HG02798 (cell line): ENCODE data around the gene TIMM22.
"Not testable (repeated sequence)": the region's sequence is repeated elsewhere in the genome, so short reads cannot be mapped to it uniquely, and the experiment has no call there.

Experiments
- ATAC-seq: cut with Tn5 transposase; IDR thresholded peaks from one replicate; pipeline ENCODE4 v1.9.1; 2021; ENCODE audit warnings: mild to moderate bottlenecking; ENCODE audit not compliant: unreplicated experiment, poor library complexity

Gene TIMM22

DNA sequence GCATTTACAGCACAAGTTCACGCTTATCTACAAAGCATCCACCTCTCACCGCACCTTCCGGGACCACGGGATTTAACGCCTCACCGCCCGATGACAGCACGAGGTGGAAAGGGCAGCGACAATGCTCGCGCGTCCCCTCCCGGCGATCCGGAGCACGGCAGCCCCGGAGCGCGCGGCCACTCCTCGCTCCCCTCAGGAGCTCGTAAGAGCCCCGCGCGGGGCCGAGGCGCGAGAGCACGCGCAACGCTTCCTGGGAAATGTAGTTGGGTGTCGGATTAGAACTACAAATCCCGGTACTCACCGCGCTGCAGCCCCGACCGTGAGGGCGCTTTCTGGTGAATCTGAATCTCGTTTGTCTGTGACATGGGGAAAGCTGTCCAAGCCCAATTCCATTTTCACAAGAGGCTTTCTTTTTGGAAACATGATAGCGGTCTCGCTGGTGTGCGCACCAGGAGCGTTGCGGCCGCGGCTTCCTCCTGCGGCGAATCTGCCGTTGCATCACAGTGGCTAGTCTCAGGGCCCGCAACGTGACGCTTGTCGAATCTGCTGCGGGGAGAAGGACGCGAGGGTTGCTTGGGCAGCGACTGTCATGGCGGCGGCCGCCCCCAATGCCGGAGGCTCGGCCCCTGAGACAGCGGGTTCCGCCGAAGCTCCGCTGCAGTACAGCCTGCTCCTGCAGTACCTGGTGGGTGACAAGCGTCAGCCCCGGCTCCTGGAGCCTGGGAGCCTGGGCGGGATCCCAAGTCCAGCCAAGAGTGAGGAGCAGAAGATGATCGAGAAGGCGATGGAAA is at the start of gene TIMM22:
TSS of gene TIMM22 (plus strand) at position 576 of the 791 bp plus-strand sequence. CDS start at position 590, 14 bp downstream.
- peak; percentile 91 for ATAC-seq

DNA sequence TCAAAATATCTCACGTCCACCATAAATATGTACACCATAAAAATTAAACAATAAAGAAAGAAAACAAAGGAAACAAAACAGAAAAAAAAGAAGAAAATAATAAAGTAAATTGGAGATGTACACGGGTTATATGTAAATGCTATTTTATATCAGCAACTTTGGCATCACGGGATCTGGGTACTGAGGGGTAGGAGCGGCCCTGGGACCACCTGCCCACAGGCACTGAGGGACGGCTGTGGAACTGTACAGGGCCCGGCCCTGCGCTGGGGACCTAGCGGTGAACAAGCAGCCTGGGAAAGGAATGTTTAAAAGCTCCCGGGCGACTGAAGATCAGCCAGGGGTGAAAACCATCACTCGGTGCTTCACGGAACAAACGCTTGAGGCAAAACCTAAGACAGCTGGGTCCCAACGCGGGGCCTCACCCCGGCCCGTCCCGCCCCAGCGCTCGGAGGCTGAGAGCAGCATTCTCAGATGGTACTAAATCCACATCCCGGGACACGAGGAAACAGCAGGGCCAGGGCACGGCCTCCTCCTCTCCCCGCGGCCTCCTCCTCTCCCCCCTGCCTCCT is 48.6 kb upstream of the TIMM22 start:
- ATAC-seq, result no peak

DNA sequence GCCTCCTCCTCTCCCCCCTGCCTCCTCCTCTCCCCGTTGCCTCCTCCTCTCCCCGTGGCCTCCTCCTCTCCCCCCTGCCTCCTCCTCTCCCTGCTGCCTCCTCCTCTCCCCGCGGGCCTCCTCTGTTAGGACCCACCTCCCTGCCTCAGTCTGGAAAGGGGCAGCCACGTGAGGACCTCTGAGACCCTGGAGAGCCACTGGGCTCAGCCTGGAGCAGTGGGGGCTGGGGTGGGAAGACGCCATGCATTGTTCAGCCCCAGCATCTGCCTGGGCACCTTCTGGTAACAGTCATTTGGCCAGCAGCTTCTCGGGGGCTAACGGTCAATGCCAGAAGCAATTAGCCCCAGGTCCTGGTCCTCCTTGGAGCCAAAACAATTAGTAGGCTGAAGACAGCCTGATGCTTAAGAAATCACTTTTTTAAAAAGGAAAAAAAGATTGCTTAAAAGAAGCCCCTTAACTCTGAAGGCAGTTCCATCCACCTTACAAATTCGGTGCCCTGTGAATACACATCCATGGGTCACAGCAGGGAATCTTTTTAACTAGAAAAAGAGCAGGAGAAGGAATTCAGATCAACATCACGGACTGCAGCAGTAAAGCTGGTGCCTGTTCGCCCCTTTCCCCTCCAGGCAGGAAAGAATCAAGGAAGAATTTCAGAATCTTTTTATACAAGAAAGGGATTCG is 47.2 kb upstream of the TIMM22 start:
- no peak for ATAC-seq

DNA sequence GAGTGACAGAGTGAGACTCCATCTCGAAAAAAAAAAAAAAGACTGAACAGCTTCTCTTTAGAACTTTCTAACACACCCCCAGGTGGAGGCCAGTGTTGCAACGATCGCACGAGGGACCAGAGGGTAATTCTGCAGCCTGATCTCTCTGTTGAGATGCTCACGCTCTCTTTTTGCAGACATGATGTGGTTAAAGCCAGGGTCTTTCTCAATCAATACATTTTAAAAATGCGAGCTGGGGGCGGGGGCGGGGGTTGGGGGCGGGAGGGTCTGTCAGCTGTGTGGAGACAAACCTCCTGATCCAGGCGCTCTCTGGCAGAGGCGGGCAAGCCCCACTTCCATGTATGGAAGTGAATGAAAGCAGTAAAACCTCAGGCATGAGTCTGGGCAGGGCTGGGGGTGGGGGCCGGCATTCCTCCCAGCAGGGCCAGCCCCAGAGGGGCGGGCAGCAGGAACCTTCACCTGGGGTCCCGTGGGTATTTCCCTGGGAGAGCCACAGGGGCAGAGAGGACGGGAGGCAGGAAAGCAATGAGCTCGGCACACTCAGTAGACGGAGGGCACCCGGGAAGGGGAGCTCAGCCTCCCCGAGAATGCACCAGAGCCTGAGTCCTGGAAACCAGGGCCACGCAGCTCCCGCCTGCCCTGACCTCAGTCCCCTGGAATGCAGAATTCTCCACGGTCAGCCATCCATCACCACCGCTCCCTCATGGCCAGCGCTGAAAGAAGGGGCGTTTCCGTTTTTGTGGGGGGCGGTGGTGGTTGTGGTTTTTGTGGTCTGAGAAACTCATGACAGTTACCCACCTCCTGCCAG is 45.4 kb upstream of the TIMM22 start:
- no peak for ATAC-seq

DNA sequence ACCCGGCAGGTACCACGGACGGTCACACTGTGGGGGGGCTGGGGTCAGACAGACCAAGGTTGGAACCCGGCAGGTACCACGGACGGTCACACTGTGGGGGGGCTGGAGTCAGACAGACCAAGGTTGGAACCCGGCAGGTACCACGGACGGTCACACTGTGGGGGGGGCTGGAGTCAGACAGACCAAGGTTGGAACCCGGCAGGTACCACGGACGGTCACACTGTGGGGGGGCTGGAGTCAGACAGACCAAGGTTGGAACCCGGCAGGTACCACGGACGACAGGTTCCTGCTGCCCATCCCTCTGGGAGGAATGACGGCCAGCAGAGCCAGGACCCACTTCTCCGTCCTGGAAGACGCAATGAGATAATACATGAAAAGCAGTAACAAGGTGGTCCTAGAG is 44.3 kb upstream of the TIMM22 start:
- not testable (repeated sequence) for ATAC-seq

DNA sequence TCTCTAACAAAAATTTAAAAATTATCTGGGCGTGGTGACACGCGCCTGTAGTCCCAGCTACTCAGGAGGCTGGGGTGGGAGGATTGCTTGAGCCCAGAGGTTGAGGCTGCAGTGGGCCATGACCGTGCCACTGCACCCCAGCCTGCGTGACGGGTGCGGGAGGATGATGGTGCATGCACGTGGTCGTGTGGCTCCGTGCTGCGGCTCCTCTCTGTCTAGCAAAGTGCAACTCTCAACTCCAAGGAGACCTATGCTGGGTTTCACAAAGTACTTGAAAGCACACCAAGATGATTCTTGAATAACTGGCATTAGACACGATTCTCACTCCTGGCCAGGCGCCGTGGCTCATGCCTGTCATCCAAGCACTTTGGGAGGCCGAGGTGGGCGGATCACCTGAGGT is 43.2 kb upstream of the TIMM22 start:
- ATAC-seq, result no peak

- ATAC-seq, result no peak
Measured at GRCh38 chr17:954431-955164, 42.3 kb upstream of the TIMM22 start.

GRCh38 chr17:956905-957304 is 40.0 kb upstream of the TIMM22 start:
- ATAC-seq, result no peak

GRCh38 chr17:957856-958421 is 39.0 kb upstream of the TIMM22 start:
- ATAC-seq, result no peak

DNA sequence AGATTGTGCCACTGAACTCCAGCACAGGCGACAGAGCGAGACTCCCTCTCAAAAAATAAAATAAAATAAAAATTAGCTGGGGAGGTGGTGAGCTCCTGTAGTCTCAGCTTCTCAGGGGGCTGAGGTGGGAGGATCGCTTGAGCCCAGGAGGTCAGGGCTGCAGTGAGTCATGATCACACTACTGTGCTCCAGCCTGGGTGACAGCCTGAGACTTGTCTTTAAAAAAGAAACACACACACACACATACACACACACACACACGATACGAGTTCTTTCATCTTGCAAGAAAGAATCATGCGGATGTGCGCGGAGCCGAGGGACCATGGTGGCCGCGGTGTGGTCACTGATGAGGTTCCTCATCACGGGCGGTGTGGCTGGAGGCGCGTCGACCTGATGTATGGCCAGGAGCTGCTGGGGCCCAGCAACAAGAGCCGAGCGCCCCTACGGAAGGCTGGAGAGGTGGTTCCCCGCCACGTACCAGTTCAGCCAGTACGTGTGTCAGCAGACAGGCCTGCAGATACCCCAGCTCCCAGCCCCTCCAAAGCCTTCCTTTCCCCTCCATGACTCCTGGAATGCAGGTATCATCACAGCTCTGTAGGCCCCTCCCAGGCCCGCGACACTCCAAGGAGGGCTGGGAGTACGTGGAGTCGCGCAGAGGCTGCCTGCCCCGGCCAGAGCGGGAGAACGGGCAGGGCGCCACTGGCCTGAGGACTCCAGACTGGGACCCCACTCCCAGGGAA is 38.0 kb upstream of the TIMM22 start:
- no peak for ATAC-seq

GRCh38 chr17:962166-962565 is 34.8 kb upstream of the TIMM22 start:
- no peak for ATAC-seq

DNA sequence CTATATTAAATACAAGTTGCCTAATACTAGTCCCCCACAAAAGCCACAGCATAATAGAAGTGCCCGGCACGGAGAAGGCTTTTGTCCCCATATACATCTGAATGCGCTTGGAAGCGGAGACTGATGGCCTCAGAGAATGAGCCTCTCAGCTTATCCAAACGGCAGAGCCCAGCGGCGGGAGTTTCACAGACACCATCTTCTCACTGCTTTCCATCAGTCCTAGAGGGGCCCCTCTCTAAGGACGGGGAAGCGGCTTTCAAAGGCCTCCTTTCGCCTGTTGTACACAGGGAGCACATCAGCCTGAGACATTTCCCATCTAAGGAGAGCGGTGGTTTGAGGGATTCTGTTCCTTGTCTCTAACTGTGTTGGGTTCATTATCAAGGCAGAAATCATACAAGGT is 34.3 kb upstream of the TIMM22 start:
- ATAC-seq, result no peak

DNA sequence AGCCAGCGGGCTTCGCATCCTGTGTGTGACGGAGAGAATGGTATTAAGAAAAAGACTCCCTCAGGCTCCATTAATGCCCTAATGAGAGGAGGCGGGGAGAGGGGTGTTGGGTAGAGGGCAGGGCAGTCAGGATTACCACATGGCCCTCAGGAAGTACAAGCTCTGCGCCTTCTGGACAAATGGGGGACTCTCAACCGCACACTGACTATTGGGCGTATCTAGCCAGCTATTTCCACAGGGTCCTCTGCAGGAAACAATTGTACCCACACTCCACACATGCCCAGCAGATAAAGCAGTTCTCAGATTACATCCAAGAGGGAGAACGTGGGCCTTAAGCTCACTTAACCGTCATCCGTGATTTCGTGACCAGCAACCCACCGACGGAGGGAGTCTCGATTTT is 32.1 kb upstream of the TIMM22 start:
- no peak for ATAC-seq

- ATAC-seq, result no peak
Measured at GRCh38 chr17:965311-965989, 31.5 kb upstream of the TIMM22 start.

GRCh38 chr17:967122-967521 is 29.8 kb upstream of the TIMM22 start:
- ATAC-seq, result no peak

DNA sequence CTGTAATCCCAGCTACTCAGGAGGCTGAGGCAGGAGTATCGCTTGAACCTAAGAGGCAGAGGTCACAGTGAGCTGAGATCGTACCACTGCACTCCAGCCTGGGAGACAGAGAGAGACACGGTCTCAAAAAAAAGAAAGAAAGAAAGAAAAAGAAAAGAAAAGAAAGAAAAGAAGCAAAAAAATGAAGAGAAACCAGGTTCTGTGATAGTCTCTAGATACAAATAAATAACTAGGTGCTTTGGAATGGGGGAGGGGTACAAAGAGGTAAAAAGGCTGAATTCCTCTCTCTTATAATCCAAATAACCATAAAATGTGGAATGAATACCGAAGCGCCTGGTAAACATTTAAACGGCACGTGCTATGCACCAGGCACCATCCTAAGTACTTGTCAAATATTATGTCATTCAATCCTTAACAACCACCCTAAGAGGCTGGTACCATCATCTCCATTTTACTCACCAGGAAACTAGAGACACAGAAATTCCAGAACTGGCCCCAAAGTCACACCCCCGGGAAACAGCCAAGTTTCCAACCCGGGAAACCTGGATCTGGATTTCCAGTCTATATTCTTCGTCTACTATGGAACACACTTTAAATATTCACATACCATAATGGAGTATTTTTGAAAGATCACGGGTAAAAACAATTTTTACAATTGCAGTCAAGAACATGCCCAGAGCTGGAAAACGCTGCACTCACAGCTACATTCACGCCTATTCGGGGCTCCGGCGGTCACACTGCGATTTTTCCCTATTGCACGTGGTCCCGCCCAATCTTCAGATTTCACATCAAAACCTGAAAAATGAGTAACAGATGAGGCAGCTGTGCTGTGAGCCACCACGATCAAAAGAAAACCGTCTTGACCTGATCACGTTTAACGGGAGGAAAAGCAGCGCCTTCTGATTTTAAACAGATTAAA is 27.9 kb upstream of the TIMM22 start:
- no peak for ATAC-seq

DNA sequence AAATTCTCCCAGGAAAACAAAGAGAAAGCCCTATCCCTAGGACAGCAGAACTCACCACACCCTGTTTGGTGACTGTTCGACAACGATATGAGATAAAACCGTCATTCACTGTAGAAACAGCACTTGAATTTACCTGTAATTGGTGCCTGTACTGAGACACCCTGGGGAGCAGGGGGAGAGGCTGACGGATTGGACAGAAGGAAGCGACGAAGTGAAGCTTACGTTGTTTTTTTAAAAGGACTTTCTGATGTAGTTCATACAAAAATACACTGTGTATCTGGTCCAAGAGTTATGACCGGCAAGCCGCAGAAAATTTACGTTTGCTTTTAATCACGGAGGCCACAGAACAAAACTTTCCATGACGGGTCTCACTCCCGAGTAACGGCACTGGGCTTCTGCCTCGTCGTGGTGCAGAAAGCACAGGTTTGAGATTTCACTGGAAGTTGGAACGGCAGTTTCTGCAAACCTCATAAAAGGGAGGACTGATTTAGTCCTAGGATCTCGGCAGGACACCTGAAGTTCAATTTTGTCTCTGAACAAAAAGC is 27.0 kb upstream of the TIMM22 start:
- ATAC-seq, result no peak
